Breast epithelium (tissue), 4 donors: ENCODE measurements around the gene SPTBN1. TPM values are rescaled to one million over a fixed set of nuclear protein-coding genes. Genes with fewer than 3 reads are reported as not detected.
A peak's percentile ranks its signal among the peaks of the same experiment; 100 is the strongest.

Source experiments
- DNase-seq, 2 donors: peaks; one replicate each; pipeline ENCODE4 v3.0.0-alpha.2; 2019; ENCODE audit warnings: low spot score in 2 of 2
- H3K27ac ChIP-seq, 2 donors: fragments of 200-600 bp; sonication (generic) in 1 of 2; one replicate each; pipeline ENCODE4 v1.5.1; 2016 to 2019; ENCODE audit warnings: mild to moderate bottlenecking in 1 of 2
- H3K27me3 ChIP-seq, 2 donors: fragments of 200-600 bp; sonication (generic) in 1 of 2; one replicate each; pipeline versions ENCODE4 v1.5.1 to v1.6.0; 2017 to 2019; ENCODE audit warnings: control low read depth in 1 of 2, mild to moderate bottlenecking in 1 of 2
- H3K36me3 ChIP-seq: fragments of 200-600 bp; one replicate; pipeline ENCODE4 v1.5.1; 2019
- H3K4me1 ChIP-seq, 2 donors: fragments of 200-600 bp; sonication (generic); one replicate each; pipeline ENCODE4 v1.5.1; 2016 to 2019; ENCODE audit warnings: control low read depth in 1 of 2
- H3K4me3 ChIP-seq, 3 donors: fragments of 200-600 bp; sonication (generic); 1 replicate in 2 of 3; 2 replicates in 1 of 3; pipeline ENCODE4 v1.5.1; 2016 to 2019; ENCODE audit warnings: mild to moderate bottlenecking in 3 of 3, moderate library complexity in 2 of 3
- H3K9me3 ChIP-seq, 2 donors: fragments of 200-600 bp; sonication (generic) in 1 of 2; one replicate each; pipeline ENCODE4 v1.5.1; 2016 to 2019; ENCODE audit warnings: control low read depth in 1 of 2
- CTCF ChIP-seq, 3 donors: fragments of 450-650 bp; IDR thresholded peaks; one replicate each; pipeline ENCODE4 v1.5.1; 2016 to 2017; ENCODE audit warnings: antibody characterized with exemption in 3 of 3, mild to moderate bottlenecking in 3 of 3, moderate library complexity in 3 of 3
- POLR2A ChIP-seq: fragments of 450-650 bp; IDR thresholded peaks from one replicate; pipeline ENCODE4 v1.6.1; 2016; ENCODE audit warnings: antibody characterized with exemption, mild to moderate bottlenecking, moderate library complexity
- POLR2AphosphoS5 ChIP-seq, 3 donors: sonication (generic); formaldehyde crosslinking; IDR thresholded peaks; one replicate each; pipeline ENCODE4 v1.6.1; 2017; ENCODE audit warnings: antibody characterized with exemption in 3 of 3
- intact Hi-C: fragments of 100-400 bp; cut with DNase I; formaldehyde crosslinking; loops from one replicate; pipeline ENCODE4 v1.15.1; 2023; ENCODE audit warnings: low total_unique reads
- total RNA-seq, 3 donors: library from RNA; depleted of rRNA; stranded (reverse); fragments of >200 nt; gene quantifications; one replicate each; pipeline ENCODE4 v1.1.0, GENCODE V29; 2016

The SPTBN1 gene
- total RNA-seq, 3 donors from 2014 or later: 223 to 1,216 (median 273) TPM

GRCh38 chr2:54529935-54530334 is 73.8 kb downstream of the SPTBN1 start:
- no peaks in the 10 kb centered on the region for H3K27me3 ChIP-seq
- no peak for TF ChIP-seq POLR2A
- TF ChIP-seq POLR2AphosphoS5 (IDR thresholded peaks at IDR 0.05): no peak
- TF ChIP-seq CTCF (IDR thresholded peaks at IDR 0.05): no peak
- no peaks in the 10 kb centered on the region for H3K36me3 ChIP-seq
- H3K4me1 ChIP-seq: no peaks in the 10 kb centered on the region
- DNase-seq: no peak
- intact Hi-C loops: no loop called here
- no peaks in the 10 kb centered on the region for H3K9me3 ChIP-seq
- no peak overlapping the region for H3K4me3 ChIP-seq
- H3K27ac ChIP-seq: peak overlapping the region in 1 of 2 donors; percentile 34

- Histone ChIP-seq H3K4me1 (no peaks in the 10 kb centered on the region), H3K27ac (peak overlapping the region in 1 of 2 donors; percentile 21), H3K36me3 (no peaks in the 10 kb centered on the region), H3K4me3 (no peak overlapping the region), H3K9me3 (no peaks in the 10 kb centered on the region), H3K27me3 (no peaks in the 10 kb centered on the region)
- intact Hi-C loops: no loop called here
- no peak for TF ChIP-seq CTCF (IDR thresholded peaks at IDR 0.05)
- no peak for TF ChIP-seq POLR2AphosphoS5 (IDR thresholded peaks at IDR 0.05)
- TF ChIP-seq POLR2A: no peak
- no peak for DNase-seq
These were observed 75.4 kb downstream of the SPTBN1 start for GRCh38 chr2:54531558-54531957.

GRCh38 chr2:54534221-54534620 is 78.1 kb downstream of the SPTBN1 start:
- H3K27me3 ChIP-seq: no peaks in the 10 kb centered on the region
- DNase-seq: no peak
- intact Hi-C loops: no loop called here
- no peaks in the 10 kb centered on the region for H3K4me1 ChIP-seq
- H3K27ac ChIP-seq: peak overlapping the region in 1 of 2 donors; percentile 71
- no peak for TF ChIP-seq CTCF (IDR thresholded peaks at IDR 0.05)
- no peak for TF ChIP-seq POLR2AphosphoS5 (IDR thresholded peaks at IDR 0.05)
- TF ChIP-seq POLR2A: no peak
- H3K36me3 ChIP-seq: no peaks in the 10 kb centered on the region
- H3K4me3 ChIP-seq: no peak overlapping the region
- H3K9me3 ChIP-seq: no peaks in the 10 kb centered on the region

GRCh38 chr2:54534625-54535024 is 78.5 kb downstream of the SPTBN1 start:
- H3K4me3 ChIP-seq: no peak overlapping the region
- no peaks in the 10 kb centered on the region for H3K36me3 ChIP-seq
- H3K9me3 ChIP-seq: no peaks in the 10 kb centered on the region
- DNase-seq: no peak
- TF ChIP-seq POLR2AphosphoS5 (IDR thresholded peaks at IDR 0.05): no peak
- no peak for TF ChIP-seq POLR2A
- no peak for TF ChIP-seq CTCF (IDR thresholded peaks at IDR 0.05)
- intact Hi-C loops: no loop called here
- no peaks in the 10 kb centered on the region for H3K27me3 ChIP-seq
- H3K4me1 ChIP-seq: no peaks in the 10 kb centered on the region
- no peak overlapping the region for H3K27ac ChIP-seq

GRCh38 chr2:54535599-54536195 is 79.6 kb downstream of the SPTBN1 start:
- H3K4me1 ChIP-seq: no peaks in the 10 kb centered on the region
- no peaks in the 10 kb centered on the region for H3K36me3 ChIP-seq
- intact Hi-C loops: no loop called here
- no peak for DNase-seq
- no peaks in the 10 kb centered on the region for H3K27me3 ChIP-seq
- no peak for TF ChIP-seq POLR2A
- no peak for TF ChIP-seq POLR2AphosphoS5 (IDR thresholded peaks at IDR 0.05)
- no peak for TF ChIP-seq CTCF (IDR thresholded peaks at IDR 0.05)
- no peak overlapping the region for H3K4me3 ChIP-seq
- no peak overlapping the region for H3K27ac ChIP-seq
- H3K9me3 ChIP-seq: no peaks in the 10 kb centered on the region
